DMS153 (cell line): ENCODE measurements around the gene KRT80.

Experiments used
- DNase-seq: peaks from one replicate; lab custom pipeline; 2025; lab: John Stamatoyannopoulos, UW

Gene KRT80

DNA sequence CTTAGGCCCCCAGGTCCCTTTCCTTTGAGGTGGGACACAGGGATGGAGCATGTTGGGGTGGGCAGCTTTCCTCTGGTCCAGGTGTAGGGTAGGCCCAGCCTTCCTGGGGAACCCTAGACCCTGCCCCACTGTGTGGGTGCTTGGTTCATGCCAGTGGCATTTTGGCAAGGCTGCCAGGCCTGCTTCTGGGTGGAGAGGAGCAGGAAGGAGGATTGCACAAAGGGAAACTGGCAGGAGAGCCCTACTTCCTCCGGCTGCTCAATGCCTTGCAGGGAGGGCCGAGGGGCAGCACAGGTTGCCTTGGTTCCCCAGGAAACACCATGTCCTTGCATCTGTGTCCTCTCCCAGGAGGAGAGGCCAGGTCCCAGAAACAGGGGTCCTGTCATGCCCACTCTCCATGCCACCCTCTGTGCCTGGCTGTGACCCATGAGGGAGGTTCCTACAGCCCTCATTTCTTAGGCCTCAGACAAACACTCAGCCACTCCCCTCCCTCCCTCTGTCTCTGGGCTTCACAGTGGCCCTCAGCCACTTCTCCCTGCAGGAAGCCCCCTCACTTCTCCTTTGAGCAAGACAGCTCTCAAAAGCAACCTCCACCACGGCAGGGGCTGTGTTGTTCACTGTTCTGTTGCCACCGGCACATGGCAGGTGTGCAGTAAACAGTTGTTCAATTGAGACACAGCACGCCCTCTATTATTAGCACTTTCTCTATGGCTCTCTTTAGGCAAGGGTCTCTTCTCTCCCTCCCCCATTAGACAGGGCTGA lies 6.8 kb upstream of the KRT80 start:
- no peak for DNase-seq

DNA sequence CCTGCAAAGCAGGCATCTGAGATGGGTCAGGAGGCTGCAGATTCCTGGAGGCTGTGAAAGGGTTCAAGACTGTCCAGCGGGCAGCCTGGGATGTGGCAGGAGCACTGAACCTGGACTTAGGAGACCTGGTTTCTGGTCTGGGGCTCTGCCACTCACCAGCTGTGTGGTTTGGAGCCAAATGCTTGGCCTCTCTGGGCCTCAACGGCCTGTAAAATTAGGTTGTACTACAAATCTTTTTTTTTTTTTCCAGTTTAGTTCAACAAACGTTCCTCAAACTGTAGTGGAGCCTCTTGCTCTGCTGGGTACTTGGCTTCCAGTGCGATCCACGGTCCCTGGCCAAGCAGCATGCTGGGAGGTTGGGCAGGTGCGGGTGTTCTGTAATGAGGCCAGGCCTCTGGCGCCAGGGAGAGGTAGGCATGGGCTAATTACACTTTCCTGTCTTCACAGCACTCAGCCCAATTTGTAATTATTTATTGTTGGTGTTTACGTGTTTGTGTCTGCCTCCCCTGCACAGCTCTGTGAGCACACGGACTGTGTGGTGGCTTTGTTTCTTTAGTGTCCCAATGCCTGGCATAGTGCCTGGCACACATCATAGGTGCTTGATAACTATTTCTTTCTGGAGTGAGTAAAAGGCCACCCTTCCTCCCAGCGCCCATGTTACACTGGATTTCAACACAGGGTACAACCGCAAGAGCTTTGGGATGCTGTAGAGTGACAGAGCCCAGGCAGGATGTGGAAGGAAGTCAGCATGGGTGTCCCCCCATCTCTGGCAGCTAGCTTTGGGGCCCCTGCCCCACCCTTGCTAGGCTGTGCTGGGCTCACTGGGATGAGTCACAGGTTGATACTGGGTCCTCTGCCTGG lies 5.8 kb upstream of the KRT80 start:
- no peak for DNase-seq

DNA sequence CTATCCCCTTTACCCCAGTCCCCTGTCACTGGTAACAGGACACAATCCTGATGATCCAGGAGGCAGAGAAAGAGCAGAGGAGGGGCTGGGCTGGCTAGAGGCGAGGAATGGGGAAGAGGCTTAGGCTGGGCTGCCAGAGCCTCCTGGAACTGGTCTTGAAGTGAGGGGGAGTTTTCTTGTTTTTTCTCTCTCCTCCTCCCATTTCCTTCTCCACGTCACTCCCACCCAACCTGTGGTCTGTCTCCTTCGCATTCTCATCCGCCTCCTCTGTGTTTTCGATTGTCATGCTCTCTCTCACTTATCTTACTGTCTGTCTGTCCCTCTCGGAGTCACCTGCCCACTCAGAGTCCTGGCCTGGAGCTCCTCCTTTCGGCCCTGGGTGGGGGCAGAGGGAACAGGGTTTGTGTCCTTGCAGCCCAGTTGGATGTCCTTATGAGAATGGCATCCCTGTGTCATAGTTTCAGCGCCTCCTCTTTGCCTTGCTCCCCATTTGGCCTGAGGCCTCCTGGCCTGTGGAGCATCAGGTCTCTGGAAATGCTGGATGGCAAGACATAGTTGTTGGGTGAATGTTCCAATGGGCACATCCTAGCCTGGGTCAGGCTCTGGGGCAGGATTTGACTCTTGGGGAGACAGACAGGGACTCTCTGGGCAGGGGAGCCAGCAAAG lies 3.4 kb upstream of the KRT80 start:
- no peak for DNase-seq

DNA sequence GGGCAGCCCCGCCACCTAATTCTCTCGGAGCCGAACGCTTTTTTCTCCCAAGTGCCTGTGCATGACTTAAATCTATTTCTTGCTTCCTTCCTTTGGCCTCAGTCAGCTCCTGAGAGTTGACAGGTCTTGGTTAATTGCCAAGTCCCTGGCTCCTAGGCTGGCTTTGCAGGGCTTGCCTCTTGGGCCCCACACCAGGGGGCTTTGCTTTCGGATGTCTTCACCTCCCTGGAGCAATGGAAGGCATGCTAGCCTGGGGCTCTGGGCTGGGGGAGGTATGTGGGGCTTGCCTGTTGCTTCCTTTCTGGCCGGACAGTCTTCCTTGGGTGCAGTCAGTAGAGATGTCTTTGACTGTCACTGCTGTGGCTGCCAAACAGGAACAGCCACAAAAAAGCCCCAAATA lies 2.2 kb upstream of the KRT80 start:
- DNase-seq: no peak

DNA sequence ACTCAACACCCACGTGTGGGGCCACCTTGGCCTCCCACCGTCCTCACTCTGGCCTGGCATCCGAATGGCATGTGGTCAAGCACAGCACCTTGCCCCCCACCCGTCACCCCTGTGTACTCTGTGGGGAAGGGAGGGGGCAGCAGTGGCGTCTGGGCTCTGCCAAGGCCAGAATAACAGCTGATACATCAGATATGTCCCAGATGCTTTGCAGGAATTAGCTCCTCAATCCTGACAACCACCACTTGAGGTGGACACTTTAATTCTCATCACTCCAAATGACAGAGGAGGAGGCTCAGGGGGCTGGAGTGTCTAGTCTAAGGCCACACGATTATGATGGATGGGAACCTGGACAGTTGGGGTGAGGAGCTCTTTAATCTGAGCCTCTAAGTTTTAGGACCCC lies 1.7 kb upstream of the KRT80 start:
- no peak for DNase-seq

DNA sequence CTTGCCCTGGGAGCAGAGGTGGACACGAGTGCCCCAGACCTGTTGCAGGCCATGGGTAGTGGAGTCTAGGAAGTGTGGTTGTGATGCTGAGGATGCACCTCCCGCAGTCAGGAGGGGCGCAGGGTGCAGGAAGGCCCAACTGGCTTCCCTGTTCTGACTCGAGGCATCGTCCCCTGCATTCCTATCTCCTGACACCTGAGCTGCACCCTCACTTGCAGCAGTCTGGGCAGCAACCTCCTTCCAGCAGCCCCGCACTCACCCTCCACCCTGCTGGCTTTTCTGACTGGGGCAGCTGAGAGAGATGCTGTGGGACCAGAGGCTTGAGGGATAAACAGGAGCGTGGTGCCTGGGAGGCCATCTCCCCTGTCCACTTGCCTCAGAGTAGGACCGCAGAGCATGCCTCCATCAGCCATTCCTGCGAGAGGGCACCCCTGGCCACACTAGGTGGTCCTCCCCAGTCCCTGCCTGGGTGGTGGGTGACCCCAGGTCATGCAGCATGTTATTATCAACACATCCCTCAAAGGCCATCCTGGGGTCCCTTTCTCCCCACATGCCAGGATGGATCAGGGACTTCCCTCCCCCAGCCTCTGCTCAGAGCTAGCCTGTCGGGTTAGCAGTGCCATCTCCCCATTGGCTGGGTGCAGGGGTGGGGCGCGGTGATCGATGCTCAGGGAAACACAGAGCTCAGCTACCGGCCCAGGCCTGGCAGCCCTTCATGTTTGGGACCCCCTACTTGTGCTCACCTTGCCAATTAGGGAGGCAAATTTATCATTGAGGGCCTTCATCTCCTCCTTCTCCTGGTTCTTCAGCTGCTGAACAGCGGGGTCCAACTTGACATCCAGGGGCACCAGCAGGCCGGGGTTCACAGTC lies 719 bp downstream of the KRT80 start:
- no peak for DNase-seq

DNA sequence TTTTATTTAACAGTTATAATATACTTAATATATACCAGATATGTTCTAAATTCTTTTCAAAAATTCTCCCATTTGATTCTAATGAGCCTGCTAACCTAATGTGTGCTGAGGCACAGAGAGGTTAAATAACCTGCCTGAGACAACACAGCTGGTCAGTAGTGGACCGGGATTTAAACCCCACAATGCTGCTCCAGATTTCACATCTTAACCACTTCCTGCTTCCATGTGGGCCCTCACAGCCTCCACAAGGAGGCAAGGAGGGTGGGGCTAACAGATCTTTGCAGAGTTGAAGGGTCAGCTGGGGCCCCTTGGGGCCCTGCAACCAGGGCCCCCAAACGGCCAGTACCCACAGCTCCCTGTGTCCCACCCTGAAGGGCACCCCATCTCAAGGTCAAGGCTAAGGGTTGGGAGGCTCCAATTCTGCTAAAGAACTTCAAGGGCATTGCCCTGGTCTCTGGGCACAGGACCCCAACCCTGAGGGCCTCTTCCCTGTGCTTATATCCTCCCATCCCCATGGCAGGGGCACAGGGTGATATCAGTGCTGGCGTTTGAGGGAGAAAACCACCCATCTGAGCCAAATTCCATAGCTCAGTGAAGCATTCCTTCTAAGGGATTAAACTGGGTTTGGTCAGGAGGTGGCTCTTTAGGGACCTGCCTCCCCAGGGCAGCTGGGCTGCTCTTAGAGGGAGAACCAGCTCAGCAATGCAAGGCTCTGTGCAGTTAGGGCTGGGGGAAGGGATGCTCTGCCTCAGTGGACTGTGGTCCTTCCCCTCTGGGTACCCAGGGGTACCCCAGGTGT lies 2.2 kb downstream of the KRT80 start:
- no peak for DNase-seq

DNA sequence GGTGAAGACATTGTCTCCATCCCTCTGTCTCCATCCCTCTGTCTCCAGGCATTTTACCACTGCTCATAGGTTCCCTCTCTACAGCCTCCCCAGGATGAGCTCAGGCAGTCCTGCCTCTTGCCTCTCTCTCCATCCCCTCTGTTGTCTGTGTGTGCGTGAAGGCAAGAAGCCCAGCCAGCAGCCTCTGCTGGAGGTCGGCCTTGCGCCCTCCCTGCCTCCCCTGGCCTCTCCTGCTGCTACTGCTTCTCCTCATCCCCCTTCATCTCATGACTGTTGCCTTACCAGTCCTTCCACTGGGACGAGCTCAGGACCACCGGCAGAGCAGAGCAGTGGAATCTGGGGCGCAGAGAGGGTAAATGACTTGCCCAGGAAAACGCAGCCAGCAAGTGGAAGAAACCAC lies 3.2 kb downstream of the KRT80 start:
- no peak for DNase-seq

DNA sequence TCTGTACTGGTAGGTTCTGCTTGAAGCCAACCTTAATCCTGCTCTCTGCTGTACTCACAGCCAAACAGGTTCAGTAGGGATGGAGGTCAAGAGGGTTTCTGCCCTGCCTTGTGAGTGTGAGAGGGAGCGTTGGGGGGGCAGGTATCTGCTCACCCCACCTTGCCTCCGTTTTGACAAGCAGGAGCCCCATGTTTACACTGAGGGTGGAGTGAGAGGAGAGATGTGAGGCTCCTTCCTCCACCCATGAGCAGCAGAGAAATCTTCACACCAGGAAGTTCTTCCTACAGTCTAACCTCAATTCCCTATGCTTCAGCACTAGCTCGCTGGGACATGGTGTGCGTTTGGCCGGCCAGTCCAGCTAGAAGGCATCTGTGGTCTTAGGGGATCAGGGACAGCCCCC lies 4.2 kb downstream of the KRT80 start:
- no peak for DNase-seq

DNA sequence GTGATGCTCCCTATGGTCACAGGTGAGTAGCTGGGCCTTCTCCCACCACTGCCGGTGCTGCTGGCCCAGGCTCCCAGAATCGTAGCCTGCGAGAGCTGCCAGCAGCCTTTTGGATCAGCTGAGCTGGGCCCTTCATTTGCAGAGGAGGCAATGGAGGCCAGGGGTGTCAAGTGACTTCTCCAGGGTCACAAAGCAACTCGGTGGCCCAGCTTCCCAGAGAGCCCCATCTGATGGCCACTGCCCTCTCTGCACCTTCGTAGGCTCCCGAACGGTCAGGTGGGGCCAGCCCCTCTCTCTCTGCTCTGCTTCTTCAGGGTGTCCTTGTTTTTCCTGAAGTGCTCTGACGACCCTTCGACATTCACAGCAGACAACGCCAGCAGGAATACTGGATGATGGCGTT lies 4.6 kb downstream of the KRT80 start:
- DNase-seq: no peak

DNA sequence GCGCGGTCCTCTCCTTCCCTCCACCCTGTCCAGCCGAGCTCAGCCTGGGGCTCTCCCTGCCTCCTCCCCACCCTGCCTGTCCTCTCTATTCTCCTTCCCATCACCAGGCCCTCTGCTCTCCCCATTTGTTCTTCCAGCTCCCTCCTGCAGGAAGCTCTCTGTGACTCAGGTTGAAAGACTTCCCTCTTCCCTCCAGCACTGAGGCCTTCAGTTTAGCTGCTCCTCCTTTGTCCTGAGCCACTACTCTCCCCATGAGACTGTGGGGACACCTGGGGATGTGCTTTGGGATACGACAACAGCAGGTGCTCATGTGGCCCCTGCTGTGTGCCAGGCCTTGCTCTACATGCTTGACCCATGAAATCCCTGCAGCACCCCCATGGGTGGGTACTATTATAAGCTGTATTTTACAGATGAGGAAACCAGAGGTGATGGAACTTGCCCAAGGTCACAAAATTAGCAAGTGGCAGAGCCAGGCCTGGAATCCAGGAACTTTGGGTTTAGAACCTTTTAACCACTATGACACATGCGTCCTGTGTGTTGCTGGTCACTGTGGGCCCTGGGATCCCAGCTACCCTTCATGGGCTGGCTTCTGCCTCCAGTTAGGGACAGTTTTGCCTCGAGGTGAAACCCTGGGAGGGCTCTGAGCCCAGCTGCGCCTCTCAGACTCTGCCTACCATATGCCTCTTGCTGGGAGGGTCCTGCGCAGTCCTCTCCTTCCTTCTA lies 5.5 kb downstream of the KRT80 start:
- DNase-seq: no peak

DNA sequence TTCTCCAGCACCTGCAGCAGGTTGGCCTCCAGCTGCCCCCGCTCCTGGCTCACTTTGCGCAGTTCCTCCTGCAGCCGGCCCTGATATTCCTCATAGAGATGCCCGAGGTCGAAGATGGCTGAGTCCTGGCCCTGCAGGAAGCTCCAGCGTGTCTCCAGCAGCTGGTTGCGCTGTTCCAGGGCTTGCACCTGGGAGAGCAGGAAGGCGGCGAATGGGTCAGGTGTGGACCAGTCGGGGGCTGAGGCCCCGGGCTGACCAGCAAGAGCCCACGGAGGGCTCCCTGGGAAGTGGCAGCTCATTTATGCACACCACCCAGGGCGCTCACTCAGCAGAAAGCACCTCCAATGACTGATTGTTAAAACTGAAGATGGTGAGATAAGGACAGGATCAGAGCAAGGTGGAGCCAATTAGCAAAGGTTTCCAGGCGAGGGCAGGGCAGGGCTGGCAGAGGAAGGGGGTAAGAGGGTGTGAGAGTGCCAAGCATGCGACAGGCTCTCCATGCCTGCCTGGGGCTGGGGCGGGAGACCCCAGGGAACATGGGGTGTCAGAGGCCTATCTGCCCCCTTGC lies 6.3 kb downstream of the KRT80 start:
- peak; percentile 12 for DNase-seq

DNA sequence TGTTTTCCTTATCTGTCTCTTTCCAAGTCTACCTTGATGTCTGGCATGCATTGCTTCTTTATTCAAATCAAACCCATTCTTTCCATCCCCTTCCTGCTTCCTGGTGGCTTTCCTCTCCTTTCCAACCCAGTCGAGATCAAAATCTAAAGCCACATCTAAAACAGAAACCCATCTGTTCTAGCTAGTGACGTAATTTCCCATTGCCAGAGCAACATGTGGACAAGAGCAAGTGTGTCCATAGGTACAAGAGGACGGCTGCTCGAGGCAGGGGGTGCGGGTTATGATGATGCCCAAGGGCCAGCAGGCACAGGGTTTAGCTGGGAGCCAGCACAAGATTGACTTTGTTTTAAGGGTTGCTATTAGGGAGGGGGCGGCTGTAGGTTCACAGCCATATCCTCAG lies 7.0 kb downstream of the KRT80 start:
- DNase-seq: no peak

DNA sequence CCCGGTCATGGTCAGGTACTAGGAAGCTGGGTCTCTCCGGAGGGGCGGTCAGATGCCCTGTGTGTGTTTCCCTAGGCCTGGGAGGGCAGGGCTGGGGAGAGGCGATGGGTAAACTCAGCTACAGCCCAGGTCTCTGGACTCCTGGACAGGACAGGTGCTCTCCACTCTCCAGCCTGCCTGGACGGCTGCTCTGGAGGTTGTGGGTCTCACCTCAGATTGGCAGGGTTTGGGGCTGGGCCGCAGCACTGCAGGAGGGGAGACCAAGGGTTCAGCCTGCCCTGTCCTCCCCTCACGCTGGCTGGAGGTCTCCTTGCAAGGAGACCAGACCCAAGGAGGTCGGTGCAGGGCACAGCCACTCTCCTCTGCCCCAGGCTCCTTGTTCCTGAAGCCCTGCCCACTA lies 7.8 kb downstream of the KRT80 start:
- DNase-seq: no peak

DNA sequence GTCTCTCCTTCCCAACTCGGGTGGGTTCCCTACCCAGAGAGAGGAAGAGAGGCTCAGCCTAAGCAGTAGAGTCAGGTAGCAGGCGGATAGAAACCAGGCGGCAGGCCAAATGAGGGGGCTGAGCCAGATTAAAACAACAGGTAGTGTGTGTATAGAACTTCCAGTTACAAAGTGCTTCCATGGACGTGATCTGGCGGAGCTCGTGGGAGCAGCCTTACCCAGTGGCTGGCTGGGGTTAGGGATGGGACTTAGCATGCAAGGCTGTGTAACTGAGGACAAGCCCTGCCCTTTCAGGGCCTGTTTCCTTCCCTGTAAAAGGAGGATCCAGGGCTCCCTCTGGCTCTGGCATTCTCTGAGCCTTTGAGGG lies 8.3 kb downstream of the KRT80 start:
- no peak for DNase-seq

DNA sequence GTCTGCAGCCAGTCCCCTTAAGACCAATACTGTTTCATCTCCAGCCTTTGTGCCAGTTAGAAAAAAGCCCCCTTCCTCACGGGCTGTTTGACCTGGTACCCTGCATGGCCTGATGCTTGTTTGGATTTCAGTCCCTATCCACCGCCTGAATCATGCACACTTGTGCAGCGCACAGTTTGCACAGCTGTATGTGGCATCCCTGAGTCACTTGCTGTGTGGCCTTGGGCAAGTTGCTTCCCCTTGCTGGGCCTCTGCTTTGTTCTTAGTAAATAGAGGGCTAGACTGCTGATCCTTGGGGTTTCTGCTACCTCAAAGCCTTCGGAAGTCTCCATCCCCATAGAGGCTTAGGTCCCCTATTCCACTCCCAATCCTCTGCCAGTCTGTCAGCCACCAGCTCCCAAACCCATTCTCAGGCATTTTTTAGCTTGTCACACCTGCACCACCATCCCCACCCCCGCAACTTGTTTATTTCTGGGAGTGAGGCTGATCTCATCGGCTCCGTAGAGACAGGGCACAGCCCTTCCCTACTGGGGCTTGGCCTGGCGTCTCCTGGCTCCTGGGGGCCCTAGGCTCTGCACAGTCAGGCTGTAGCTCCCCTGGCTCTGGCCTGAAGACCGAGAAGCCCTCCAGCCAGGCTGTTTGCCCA lies 8.8 kb downstream of the KRT80 start:
- no peak for DNase-seq

DNA sequence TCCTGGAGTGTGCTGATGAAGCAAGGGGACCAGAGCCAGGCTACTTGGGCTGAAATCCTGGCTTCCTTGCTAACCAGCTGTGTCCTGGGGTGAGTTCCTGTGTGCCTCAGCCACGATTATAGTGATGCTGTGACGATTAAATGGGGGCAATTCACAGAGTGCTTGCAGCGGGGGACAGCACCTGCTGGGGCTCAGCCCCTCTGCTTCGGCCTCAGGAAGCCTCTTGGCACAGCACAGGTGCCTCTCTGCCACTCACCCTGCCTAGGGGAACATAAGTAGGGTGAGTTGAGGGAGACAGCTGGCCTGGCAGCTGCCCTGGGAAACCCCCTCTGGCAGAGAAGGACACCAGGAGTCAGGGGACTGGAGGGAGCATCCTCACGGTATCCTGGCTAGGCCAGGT lies 9.4 kb downstream of the KRT80 start:
- no peak for DNase-seq

DNA sequence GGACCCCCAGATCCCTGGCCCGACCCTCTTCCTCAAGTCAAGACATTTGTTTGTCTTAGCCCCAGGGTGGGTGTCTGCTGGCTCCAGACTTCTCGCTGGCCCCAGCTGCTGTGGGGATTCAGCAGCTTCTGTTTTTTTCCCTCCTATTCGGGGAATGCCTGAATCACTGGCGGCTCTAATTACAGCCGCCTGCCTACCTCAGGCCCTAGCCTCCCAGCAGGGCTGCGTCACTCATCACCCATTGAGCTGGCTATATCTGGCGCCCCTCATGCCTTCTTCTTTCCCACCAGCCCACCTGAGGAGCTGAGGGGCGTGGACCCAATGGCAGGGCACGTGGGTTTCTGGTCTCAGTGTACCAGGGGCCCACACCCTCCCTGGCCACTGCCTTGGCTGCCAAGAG lies 10.1 kb downstream of the KRT80 start:
- DNase-seq: peak; percentile 40

DNA sequence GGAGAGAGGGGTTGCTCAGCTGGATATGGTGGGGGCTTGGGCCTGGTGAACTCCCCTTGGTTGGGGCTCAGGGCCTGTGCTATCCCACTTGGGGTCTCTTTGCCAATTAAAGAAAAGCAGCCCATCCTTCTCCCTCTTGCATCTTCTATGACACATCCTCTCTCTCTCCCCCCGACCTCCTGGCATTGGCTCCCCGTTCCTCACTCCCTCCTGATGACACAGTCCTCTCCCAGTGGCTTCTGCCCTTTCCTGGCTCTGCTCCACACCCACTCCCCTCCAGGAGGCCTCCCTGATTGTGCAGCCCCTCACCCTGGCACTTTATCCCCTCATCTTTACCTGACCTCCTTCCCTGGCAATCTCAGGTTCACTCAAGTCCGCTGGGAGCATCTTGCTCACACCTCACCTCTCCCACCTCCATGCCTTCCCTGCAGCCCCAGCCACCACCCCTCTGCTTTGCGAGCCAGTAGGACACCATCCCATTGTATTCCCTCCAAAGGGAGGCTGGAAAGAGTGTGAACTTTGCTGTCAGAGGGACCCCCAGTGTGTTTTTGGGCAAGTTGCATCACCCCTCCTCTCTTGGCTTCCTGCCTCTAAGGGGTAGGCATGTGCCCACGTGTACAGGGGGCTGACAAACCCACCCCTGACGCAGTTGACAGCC lies 10.7 kb downstream of the KRT80 start:
- no peak for DNase-seq
